LNCAP (cell line): ENCODE results near the gene KIF17.

Experiments
- CTCF ChIP-seq: fragments of 450-650 bp; IDR thresholded peaks from 2 replicates; pipeline ENCODE4 v1.5.1; 2017; ENCODE audit warnings: mild to moderate bottlenecking

KIF17 gene

GRCh38 chr1:20665726-20666125, 52.1 kb downstream of the KIF17 start:
- no peak for TF ChIP-seq CTCF

GRCh38 chr1:20663969-20664715, 53.7 kb downstream of the KIF17 start:
- TF ChIP-seq CTCF = no peak

- no peak for TF ChIP-seq CTCF
Measured at GRCh38 chr1:20663365-20663764, 54.4 kb downstream of the KIF17 start.

- no peak for TF ChIP-seq CTCF
Measured at GRCh38 chr1:20662110-20662475, 55.7 kb downstream of the KIF17 start.

GRCh38 chr1:20661207-20662109, 56.3 kb downstream of the KIF17 start, which contains the start of gene DDOST:
Gene DDOST (minus strand): TSS chr1:20661369. CDS start chr1:20661350, 19 bp downstream.
- TF ChIP-seq CTCF = 0 out of 2 replicates have a peak, but pooled peaks have one; percentile 10

GRCh38 chr1:20660847-20661206, 57.0 kb downstream of the KIF17 start:
- TF ChIP-seq CTCF = no peak

- no peak for TF ChIP-seq CTCF
Measured at GRCh38 chr1:20660363-20660762, 57.4 kb downstream of the KIF17 start.
